HEK293T (cell line): Measurements from ENCODE around the gene IGF2.

Experiments used
- BHLHE40 ChIP-seq: fragments of 450-650 bp; IDR thresholded peaks from 2 replicates; pipeline ENCODE4 v1.6.1; 2016; ENCODE audit warnings: mild to moderate bottlenecking, moderate library complexity, borderline replicate concordance
- TF ChIP-seq, protein P1 (sequence below): fragments of 450-650 bp; IDR thresholded peaks from 2 replicates; pipeline ENCODE4 v1.6.1; 2016

DNA sequence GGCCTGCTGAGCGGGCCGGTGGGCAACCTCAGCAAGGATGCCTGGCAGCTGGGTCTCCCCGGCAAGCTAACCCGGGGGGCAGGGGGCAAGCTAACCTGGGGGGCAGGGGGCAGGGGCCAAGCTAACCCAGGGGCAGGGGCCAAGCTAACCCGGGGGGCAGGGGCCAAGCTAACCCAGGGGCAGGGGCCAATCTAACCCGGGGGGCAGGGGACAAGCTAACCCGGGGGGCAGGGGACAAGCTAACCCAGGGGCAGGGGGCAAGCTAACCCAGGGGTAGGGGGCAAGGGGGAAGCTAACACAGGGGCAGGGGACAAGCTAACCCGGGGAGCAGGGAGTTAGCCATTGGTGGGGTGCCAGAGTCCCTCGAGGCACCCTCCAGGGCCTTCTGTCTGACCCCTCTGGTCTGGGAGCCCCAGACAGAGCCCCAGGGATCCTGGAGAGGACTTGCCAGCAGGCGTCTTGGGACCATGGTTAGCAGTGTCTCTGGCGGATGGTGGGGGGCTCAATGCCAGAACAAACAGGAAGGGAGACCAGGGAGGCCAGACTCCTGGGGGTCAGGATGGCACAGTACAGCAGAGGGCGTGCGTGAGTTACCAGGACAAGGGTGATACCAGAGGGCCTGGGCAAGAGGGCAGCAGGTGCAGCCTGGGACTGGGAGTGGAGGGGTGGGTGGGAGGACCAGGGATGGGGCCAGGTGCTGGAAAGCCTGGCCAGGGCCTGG is 16.1 kb downstream of the IGF2 start:
- TF ChIP-seq, protein P1, sequence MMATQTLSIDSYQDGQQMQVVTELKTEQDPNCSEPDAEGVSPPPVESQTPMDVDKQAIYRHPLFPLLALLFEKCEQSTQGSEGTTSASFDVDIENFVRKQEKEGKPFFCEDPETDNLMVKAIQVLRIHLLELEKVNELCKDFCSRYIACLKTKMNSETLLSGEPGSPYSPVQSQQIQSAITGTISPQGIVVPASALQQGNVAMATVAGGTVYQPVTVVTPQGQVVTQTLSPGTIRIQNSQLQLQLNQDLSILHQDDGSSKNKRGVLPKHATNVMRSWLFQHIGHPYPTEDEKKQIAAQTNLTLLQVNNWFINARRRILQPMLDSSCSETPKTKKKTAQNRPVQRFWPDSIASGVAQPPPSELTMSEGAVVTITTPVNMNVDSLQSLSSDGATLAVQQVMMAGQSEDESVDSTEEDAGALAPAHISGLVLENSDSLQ: no peak
- no peak for TF ChIP-seq BHLHE40
